Motor neuron (in vitro differentiated cells): Measurements from ENCODE around the gene NCLN. TPM values are rescaled to one million over a fixed set of nuclear protein-coding genes. Genes with fewer than 3 reads are reported as not detected.

Experiments used
- ATAC-seq, 8 experiments: fragments of 200-7000 bp; cut with Tn5 transposase; replicated peaks in 6 of 8; 2 replicates each; pipeline ENCODE4 v1.8.0; 2021; ENCODE audit warnings: mild to moderate bottlenecking in 8 of 8, moderate library complexity in 8 of 8
- H3K27ac ChIP-seq, 2 donors: fragments of 250-450 bp; sonication (Bioruptor Pico); 2 replicates each; pipeline ENCODE4 v1.9.0; 2021; ENCODE audit warnings: antibody characterized with exemption in 2 of 2, mild to moderate bottlenecking in 2 of 2, moderate library complexity in 1 of 2
- H3K4me1 ChIP-seq, 2 donors: fragments of 250-450 bp; sonication (Bioruptor Pico); replicated peaks in 1 of 2; 2 replicates each; pipeline ENCODE4 v1.6.1; 2021; ENCODE audit warnings: antibody characterized with exemption in 2 of 2, mild to moderate bottlenecking in 2 of 2, moderate library complexity in 1 of 2
- H3K4me3 ChIP-seq, 5 donors: fragments of 250-450 bp; sonication (Bioruptor Pico); 2 replicates each; pipeline ENCODE4 v1.9.0; 2021; ENCODE audit warnings: antibody characterized with exemption in 5 of 5, mild to moderate bottlenecking in 5 of 5, moderate library complexity in 4 of 5
- WGBS, 10 experiments: fragments of 450-650 bp; shearing (Covaris generic); methylation state at CpG; one replicate each; pipeline ENCODE4 v1.0.0; 2022; 5-methylcytosine and 5-hydroxymethylcytosine counted together
- in situ Hi-C, 9 experiments: fragments of 400-800 bp; cut with MboI; loops; one replicate each; pipeline ENCODE4 v1.15.0; 2021; ENCODE audit warnings: low sequenced_read_pairs in 9 of 9, low pct_unique_long_range_greater_than_20kb in 2 of 9; ENCODE audit not compliant: unreplicated experiment in 9 of 9
- total RNA-seq, 8 experiments: library from RNA; unstranded; fragments of 300-600 nt; gene quantifications; 2 replicates each; pipeline versions ENCODE4 v1.2.3 to v1.2.4, GENCODE V29; 2022

The NCLN gene, protein sequence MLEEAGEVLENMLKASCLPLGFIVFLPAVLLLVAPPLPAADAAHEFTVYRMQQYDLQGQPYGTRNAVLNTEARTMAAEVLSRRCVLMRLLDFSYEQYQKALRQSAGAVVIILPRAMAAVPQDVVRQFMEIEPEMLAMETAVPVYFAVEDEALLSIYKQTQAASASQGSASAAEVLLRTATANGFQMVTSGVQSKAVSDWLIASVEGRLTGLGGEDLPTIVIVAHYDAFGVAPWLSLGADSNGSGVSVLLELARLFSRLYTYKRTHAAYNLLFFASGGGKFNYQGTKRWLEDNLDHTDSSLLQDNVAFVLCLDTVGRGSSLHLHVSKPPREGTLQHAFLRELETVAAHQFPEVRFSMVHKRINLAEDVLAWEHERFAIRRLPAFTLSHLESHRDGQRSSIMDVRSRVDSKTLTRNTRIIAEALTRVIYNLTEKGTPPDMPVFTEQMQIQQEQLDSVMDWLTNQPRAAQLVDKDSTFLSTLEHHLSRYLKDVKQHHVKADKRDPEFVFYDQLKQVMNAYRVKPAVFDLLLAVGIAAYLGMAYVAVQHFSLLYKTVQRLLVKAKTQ
- 10 to 100 TPM; 11.0 to 77.7 (median 26.3) TPM for total RNA-seq

DNA sequence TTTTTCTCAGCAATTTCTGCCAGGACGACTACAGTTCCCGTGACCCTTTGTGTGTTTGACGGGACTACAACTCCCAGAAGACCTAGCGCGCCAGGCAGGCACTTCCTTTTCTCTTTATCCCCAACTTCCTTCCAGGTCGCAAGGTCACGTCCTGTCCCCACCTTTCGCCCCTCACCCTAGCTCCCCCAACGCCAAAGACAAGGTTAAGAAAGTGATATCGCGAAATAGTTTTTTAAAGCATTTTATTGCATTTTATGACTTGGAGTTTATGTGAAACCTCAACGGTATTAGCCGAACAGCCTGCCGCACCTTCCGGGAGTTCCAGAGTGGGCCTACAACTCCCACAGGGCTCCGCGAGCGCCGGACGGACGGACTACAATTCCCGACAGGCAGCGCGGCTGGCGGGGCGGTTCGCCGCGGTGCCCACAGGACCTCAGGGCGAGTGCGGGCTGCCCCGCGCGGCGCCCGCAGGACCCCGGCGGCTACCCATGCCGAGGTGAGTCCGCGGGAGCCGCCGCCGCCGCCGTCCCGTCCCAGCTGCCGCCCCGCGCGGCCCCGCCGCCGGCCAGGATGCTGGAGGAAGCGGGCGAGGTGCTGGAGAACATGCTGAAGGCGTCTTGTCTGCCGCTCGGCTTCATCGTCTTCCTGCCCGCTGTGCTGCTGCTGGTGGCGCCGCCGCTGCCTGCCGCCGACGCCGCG, at the start of gene NCLN:
Gene NCLN (plus strand): TSS at position 470 of the 699 bp plus-strand sequence. CDS start 101 bp downstream, at position 571.
- peak; percentile 87 to 94 (median 92) for ATAC-seq
- peak within 1 kb of the TSS; percentile 61 to 91 (median 70) for H3K4me3 ChIP-seq
- 0 to 2% (median 1%) methylated on average over 1 to 14 of the region's 69 CpGs; no CpG with 5 or more reads in 4 of the 10 experiments for WGBS, 10 experiments
- in situ Hi-C loops, result no loop called here
- peaks cover 9% of the 10 kb centered on the region in 2 donors for H3K4me1 ChIP-seq
- peak within 1 kb of the TSS; percentile 51 to 54 for H3K27ac ChIP-seq

DNA sequence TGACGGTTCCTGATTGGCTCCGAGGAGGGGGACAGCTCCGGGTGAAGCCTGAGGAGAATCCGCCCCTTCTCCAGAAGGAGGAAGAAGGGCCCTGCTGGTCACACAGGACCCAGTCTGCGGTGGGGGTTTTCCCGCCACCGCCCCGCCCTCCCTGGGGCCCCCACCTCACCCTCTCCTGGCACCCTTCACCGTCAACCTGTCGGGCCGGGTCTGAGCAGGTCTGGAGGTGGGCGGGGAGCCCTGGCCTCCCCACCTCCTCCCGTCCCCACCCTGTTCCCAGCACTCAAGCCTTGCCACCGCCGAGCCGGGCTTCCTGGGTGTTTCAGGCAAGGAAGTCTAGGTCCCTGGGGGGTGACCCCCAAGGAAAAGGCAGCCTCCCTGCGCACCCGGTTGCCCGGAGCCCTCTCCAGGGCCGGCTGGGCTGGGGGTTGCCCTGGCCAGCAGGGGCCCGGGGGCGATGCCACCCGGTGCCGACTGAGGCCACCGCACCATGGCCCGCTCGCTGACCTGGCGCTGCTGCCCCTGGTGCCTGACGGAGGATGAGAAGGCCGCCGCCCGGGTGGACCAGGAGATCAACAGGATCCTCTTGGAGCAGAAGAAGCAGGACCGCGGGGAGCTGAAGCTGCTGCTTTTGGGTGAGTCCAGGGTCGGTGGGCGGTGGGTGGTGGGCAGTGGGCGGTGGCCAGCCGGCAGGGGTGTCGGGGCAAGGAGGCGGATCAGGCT, 49.6 kb upstream of the NCLN start, which contains the start of gene GNA15:
Gene GNA15 (plus strand): TSS at position 73 of the 723 bp plus-strand sequence. CDS start 418 bp downstream, at position 491.
- Histone ChIP-seq H3K4me3 (no peak within 1 kb of the TSS), H3K4me1 (no peaks in the 10 kb centered on the region), H3K27ac (no peak within 1 kb of the TSS)
- no peak for ATAC-seq
- in situ Hi-C loops, result no loop called here
- 60% methylated on average over 1 of the region's 40 CpGs; no CpG with 5 or more reads in 8 of the 10 experiments for WGBS, 10 experiments

DNA sequence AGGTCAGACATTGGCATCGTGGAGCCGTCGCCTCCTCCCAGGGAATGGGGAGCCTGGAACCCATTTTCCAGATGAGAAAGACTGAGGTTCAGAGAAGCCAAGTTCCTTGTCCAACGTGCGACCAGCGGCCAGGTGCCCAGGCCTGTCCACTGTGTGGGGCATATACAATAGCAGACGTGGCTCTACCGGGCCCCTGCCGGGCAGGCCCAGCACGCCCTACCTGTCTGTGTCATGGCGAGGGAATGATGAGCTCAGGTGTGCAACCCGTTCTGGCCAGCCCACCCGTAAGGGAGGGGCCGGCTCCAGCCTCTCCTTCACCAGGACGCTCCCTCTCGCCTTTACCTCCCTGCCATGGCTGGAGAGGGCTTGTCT, 49.1 kb upstream of the NCLN start:
- ATAC-seq, result no peak
- in situ Hi-C loops, result no loop called here
- Histone ChIP-seq H3K4me1 (no peaks in the 10 kb centered on the region), H3K27ac (no peak overlapping the region), H3K4me3 (no peak overlapping the region)
- WGBS, 10 experiments, result 87 to 93% methylated on average over 2 to 5 of the region's 16 CpGs; no CpG with 5 or more reads in 8 of the 10 experiments

DNA sequence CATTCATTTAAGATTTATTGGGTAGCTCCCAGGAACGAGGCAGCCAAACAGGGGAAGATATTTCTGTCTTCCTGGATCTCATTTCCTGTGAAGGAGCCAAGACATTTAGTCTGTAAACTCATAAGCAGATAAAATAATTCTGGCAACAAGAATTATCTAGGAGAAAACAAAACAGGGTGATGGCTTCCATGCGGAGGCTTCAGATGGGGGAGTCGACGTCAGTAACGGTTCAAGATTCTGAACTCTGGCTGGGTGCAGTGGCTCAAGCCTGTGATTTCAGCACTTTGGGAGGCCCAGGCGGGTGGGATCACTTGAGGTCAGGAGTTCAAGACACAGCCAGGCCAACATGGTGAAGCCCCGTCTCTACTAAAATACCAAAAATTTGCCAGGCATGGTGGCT, 48.6 kb upstream of the NCLN start:
- WGBS, 10 experiments, result 17 to 82% (median 29%) methylated on average over 1 to 6 of the region's 7 CpGs; no CpG with 5 or more reads in 5 of the 10 experiments

DNA sequence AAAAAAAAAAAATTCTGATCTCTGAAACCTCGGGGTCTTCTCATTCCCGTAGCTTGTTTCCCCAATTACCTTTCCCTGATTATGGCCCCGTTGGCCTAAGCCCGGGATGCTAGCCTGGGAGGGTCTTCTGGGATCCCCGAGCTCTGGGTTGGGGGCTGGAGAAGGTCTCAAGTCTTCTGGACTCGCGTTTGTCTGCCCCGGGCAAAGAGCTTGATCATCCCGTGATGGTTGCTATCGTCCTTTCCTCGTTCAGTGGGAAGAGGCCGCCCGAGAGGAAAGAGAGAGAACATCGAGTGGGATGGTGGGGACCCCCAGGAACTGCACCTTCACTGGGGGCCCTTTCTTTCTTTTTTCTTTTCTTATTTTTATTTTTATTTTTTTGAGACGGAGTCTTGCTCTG, 47.5 kb upstream of the NCLN start:
- WGBS, 10 experiments, result 60 to 100% (median 77%) methylated on average over 1 to 8 of the region's 15 CpGs; no CpG with 5 or more reads in 4 of the 10 experiments
- Histone ChIP-seq H3K4me1 (no peaks in the 10 kb centered on the region), H3K27ac (no peak overlapping the region), H3K4me3 (no peak overlapping the region)
- ATAC-seq, result no peak
- in situ Hi-C loops, result no loop called here

More for the DNA sequence above, 48.6 kb upstream of the NCLN start:
- H3K4me1 ChIP-seq, result no peaks in the 10 kb centered on the region
- H3K27ac ChIP-seq, result no peak overlapping the region
- H3K4me3 ChIP-seq, result no peak overlapping the region
- in situ Hi-C loops, result no loop called here
- no peak for ATAC-seq

DNA sequence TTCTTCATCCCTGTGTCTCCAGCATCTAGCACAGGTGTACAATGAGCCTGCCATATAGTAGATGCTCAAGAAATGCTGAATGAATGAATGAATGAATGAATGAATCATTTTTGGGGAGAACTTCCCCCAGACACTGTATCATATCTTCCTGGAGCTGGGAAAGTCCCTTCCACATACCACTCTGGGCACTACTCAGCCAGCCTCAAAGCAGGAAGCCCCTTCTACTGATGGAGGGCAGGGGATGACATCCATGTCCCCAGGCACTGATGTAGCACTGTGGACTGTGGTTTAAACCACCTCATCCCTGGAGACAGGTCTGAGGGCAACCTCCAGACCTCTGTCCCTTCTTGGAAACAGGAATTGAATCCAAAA, 45.1 kb upstream of the NCLN start:
- no peak for ATAC-seq
- in situ Hi-C loops, result no loop called here
- Histone ChIP-seq H3K4me1 (no peaks in the 10 kb centered on the region), H3K4me3 (no peak overlapping the region), H3K27ac (no peak overlapping the region)

DNA sequence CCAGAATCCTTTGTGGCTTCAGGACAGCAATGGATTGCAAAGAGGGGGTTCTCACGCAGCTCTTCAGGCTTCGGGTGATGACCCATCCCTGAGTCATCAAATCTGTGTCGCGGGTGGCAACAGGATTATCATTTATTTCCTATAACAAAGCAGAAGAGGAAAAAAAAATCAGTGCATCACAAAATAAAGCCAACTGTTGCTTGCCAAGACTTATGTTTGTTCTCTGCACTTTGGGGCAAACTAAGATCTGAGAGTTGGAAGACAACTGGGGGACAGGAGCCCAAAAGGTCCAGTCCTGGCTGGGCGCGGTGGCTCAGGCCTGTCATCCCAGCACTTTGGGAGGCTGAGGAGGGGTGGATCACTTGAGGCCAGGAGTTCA, 43.4 kb upstream of the NCLN start:
- WGBS, 10 experiments, result 20 to 92% (median 73%) methylated on average over 2 to 3 of the region's 6 CpGs; no CpG with 5 or more reads in 4 of the 10 experiments
- Histone ChIP-seq H3K27ac (no peak overlapping the region), H3K4me3 (no peak overlapping the region), H3K4me1 (no peaks in the 10 kb centered on the region)
- peak in 3 of 8 experiments; percentile 53 to 91 (median 77) for ATAC-seq
- in situ Hi-C loops, result no loop called here

DNA sequence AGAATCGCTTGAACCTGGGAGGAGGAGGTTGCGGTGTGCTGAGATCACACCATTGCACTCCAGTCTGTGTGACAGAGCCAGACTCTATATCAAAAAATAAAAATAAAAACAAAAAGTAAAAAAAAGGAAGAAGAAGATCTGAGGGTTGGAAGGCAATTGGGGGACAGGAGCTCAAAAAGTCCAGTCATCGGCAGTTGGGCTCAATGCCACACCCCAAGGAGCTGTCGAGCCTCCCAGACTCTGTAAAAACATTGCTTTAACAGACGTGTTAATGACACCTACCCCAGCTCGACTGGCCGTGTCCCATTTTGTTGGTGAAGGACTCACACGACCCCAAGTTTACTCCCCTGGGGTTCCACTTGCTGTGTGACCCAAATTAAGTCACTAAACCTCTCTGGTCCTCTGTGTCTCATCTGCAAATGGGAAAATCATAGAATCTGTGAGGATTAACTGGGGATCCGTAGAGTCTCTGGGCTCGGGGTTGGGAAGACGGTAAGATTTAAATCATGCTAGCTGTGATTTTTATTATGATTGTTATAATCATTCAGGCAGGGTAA, 42.9 kb upstream of the NCLN start:
- no peak for ATAC-seq
- Histone ChIP-seq H3K27ac (no peak overlapping the region), H3K4me1 (no peaks in the 10 kb centered on the region), H3K4me3 (no peak overlapping the region)
- in situ Hi-C loops, result no loop called here
- 40 to 95% (median 60%) methylated on average over 1 to 10 of the region's 11 CpGs; no CpG with 5 or more reads in 1 of the 10 experiments for WGBS, 10 experiments

DNA sequence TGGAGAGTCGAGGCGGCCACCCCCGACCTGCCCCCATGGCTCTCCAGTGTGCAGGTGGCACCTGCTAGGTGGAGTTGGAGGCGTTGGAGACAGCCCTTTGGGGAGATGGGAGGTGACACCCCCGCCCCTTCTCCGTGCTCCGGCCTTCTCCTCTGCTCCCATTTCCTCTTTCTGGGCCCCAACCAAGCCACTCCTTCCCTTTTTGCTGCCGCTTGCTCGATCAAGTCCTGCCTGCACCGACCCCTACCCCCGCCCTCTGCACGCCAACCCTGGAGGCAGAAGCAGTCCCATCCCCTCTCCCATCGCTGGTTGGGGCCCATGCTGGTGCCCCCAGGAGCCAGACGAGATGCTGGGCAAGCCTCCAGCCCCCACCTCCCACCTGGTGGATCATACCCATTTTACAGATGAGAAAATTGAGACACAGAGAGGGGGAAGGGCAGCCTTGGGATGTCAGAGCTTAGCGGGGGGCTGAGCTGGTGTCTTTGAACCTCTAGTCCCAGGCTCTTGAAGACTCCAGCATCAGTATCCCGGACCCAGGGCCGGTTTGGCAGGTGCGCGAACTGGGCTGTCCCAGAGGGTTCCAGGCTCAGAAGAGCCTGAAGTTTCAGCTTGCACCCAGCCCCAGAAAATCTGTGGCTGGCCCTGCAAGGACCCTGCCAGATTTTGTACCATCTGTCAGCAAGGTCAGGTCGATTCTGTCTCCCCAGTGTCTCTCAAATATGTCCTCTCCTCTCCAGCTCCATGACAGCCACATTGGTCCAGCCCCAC, 39.6 kb upstream of the NCLN start:
- 10 to 100% (median 75%) methylated on average over 1 to 3 of the region's 20 CpGs; no CpG with 5 or more reads in 4 of the 10 experiments for WGBS, 10 experiments
- in situ Hi-C loops, result no loop called here
- no peak overlapping the region for H3K27ac ChIP-seq
- ATAC-seq, result no peak
- no peak overlapping the region for H3K4me3 ChIP-seq
- no peaks in the 10 kb centered on the region for H3K4me1 ChIP-seq

DNA sequence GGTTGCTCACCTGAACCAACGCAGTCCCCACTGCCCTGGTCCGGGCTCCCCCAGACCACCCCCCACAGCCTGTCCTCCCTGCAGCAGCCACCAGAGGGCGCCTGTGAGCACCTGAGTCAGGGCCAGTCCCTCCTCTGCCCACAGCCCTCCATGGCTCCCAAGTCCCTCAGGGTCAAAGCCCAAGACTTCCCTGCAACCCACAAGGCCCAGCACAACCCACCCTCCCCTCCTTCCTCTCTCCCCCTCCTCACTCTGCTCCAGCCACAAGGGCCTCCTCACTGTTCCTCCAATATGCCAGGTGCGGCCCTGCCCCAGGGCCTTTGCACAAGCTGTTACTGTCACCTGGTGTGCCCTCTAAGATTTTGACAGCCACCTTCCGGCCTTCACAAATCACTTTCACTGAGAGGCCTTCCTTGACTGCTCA, 39.0 kb upstream of the NCLN start:
- WGBS, 10 experiments, result 50 to 80% (median 71%) methylated on average over 1 of the region's 5 CpGs; no CpG with 5 or more reads in 7 of the 10 experiments
- Histone ChIP-seq H3K4me1 (no peaks in the 10 kb centered on the region), H3K4me3 (no peak overlapping the region), H3K27ac (no peak overlapping the region)
- in situ Hi-C loops, result no loop called here
- peak in 3 of 8 experiments; percentile 37 to 53 (median 41) for ATAC-seq

DNA sequence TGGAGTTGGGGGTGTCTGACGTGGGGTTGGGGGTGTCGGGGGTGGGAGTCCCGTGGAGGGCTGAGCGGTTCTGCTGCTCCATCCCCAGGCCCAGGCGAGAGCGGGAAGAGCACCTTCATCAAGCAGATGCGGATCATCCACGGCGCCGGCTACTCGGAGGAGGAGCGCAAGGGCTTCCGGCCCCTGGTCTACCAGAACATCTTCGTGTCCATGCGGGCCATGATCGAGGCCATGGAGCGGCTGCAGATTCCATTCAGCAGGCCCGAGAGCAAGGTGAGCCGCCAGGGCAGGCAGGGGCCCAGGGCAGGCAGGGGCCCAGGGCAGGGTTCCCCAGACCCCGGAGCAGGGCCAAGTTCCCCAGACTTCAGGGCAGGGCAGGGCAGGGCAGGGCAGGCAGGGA, 37.2 kb upstream of the NCLN start:
- Histone ChIP-seq H3K4me1 (no peaks in the 10 kb centered on the region), H3K27ac (no peak overlapping the region), H3K4me3 (no peak overlapping the region)
- ATAC-seq, result no peak
- in situ Hi-C loops, result no loop called here
- WGBS, 10 experiments, result 49 to 100% (median 89%) methylated on average over 2 to 6 of the region's 20 CpGs; no CpG with 5 or more reads in 7 of the 10 experiments

DNA sequence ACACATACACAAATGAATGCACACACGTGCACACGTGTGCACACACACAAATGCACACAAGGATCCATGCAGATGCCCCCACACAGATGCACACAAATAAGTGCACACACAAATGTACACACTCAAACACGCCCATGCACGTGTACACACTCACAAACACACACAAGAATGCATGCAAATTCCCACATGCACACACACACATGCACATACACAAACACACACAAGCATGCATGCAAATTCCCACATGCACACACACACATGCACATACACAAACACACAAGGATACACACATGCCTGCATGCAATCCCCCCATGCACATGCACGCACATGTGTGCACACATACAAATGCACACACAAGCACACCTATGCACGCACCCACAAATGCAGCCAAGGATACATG, 36.6 kb upstream of the NCLN start:
- WGBS, 10 experiments, result 40 to 90% (median 85%) methylated on average over 2 to 4 of the region's 6 CpGs; no CpG with 5 or more reads in 7 of the 10 experiments

More for the DNA sequence above, 36.6 kb upstream of the NCLN start:
- in situ Hi-C loops, result no loop called here
- no peaks in the 10 kb centered on the region for H3K4me1 ChIP-seq
- no peak for ATAC-seq
- no peak overlapping the region for H3K4me3 ChIP-seq
- H3K27ac ChIP-seq, result no peak overlapping the region
